H1 (cell line): ENCODE measurements around the gene AP3M1. TPM values are rescaled to one million over a fixed set of nuclear protein-coding genes. Genes with fewer than 3 reads are reported as not detected.

ENCODE experiments used
- CTCF ChIA-PET: fragments of 300-600 bp; sonication (Branson Sonifier 250); formaldehyde crosslinking; loops from one replicate; lab custom pipeline; 2021; ENCODE audit not compliant: partially characterized antibody; lab: Charles Lee
- POLR2A ChIA-PET: fragments of 300-600 bp; sonication (Branson Sonifier 250); formaldehyde crosslinking; loops from one replicate; lab custom pipeline; 2021; ENCODE audit warnings: inconsistent platforms; ENCODE audit not compliant: partially characterized antibody; lab: Charles Lee
- DNase-seq, 2 experiments: peaks; one replicate each; pipeline versions ENCODE4 v3.0.0 to v3.0.0-alpha.2; 2010 to 2022; ENCODE audit warnings: low spot score in 2 of 2, low read depth in 1 of 2, mixed read lengths in 1 of 2
- FAIRE-seq: peaks from 2 replicates; lab custom pipeline; 2011; peaks lifted over from hg19 to GRCh38; lab: Jason Lieb, UNC
- H2AFZ ChIP-seq: 2 replicates; pipeline ENCODE4 v1.8.1; 2012; ENCODE audit warnings: low read length, inconsistent platforms
- H2AK5ac ChIP-seq: 2 replicates; pipeline ENCODE4 v1.6.1; 2013; ENCODE audit warnings: low read depth, low read length
- H2BK120ac ChIP-seq: replicated peaks from 2 replicates; pipeline ENCODE3; 2013; ENCODE audit warnings: low read depth, low read length, inconsistent platforms
- H2BK12ac ChIP-seq: 2 replicates; pipeline ENCODE4 v1.6.1; 2013; ENCODE audit warnings: low read depth, low read length
- H2BK15ac ChIP-seq: 2 replicates; pipeline ENCODE4 v1.6.1; 2013; ENCODE audit warnings: low read length
- H2BK20ac ChIP-seq: 2 replicates; pipeline ENCODE4 v1.6.1; 2013; ENCODE audit warnings: low read length
- H2BK5ac ChIP-seq: 2 replicates; pipeline ENCODE4 v1.6.1; 2013; ENCODE audit warnings: low read depth, low read length
- H3K14ac ChIP-seq: 2 replicates; pipeline ENCODE4 v1.6.1; 2013; ENCODE audit warnings: inconsistent platforms; ENCODE audit not compliant: insufficient read length
- H3K18ac ChIP-seq: 2 replicates; pipeline ENCODE4 v1.6.1; 2013; ENCODE audit warnings: low read length; ENCODE audit errors: extremely low read depth
- H3K23ac ChIP-seq: 2 replicates; pipeline ENCODE4 v1.6.1; 2013; ENCODE audit warnings: inconsistent platforms; ENCODE audit not compliant: insufficient read length
- H3K23me2 ChIP-seq: 2 replicates; pipeline ENCODE4 v1.6.1; 2013; ENCODE audit warnings: low read depth, low read length
- H3K27ac ChIP-seq: 2 replicates; pipeline ENCODE4 v1.6.1; 2011; ENCODE audit warnings: low read depth, low read length, inconsistent platforms
- H3K27me3 ChIP-seq, 4 experiments: replicated peaks in 1 of 4; 1 replicate in 1 of 4; 2 replicates in 3 of 4; pipeline versions ENCODE4 v1.6.1 to v1.8.1; 2011 to 2013; ENCODE audit warnings: low read length in 3 of 4, mild to moderate bottlenecking in 3 of 4, inconsistent platforms in 2 of 4, mixed read lengths in 2 of 4, moderate library complexity in 1 of 4; ENCODE audit not compliant: control insufficient read depth in 3 of 4, insufficient read depth in 3 of 4; ENCODE audit errors: extremely low read depth in 1 of 4
- H3K36me3 ChIP-seq, 4 experiments: 2 replicates each; pipeline versions ENCODE4 v1.6.1 to v1.8.1; 2011 to 2013; ENCODE audit warnings: mild to moderate bottlenecking in 4 of 4, low read length in 3 of 4, moderate library complexity in 2 of 4, control low read depth in 1 of 4, inconsistent platforms in 1 of 4; ENCODE audit not compliant: insufficient read depth in 4 of 4, control insufficient read depth in 2 of 4
- H3K4ac ChIP-seq: replicated peaks from 2 replicates; pipeline ENCODE3; 2013; ENCODE audit warnings: low read length, low read depth, mixed read lengths, inconsistent platforms; ENCODE audit not compliant: insufficient read length
- H3K4me1 ChIP-seq, 4 experiments: replicated peaks in 1 of 4; 1 replicate in 1 of 4; 2 replicates in 3 of 4; pipeline versions ENCODE4 v1.6.1 to v1.8.1; 2011 to 2013; ENCODE audit warnings: low read length in 3 of 4, inconsistent platforms in 2 of 4, mixed read lengths in 1 of 4; ENCODE audit not compliant: insufficient read depth in 4 of 4, control insufficient read depth in 3 of 4
- H3K4me2 ChIP-seq, 2 experiments: 2 replicates each; pipeline versions ENCODE4 v1.6.1 to v1.8.1; 2011 to 2013; ENCODE audit warnings: low read depth in 2 of 2, low read length in 2 of 2, control low read depth in 1 of 2, inconsistent platforms in 1 of 2, mild to moderate bottlenecking in 1 of 2; ENCODE audit not compliant: insufficient read depth in 1 of 2
- H3K4me3 ChIP-seq, 4 experiments: fragments of 200-600, 300-600 bp in 1 of 4; sonication (generic), shearing (Covaris generic), sonication (Bioruptor Twin) in 1 of 4; 2 replicates each; pipeline versions ENCODE4 v1.5.1 to v1.8.1; 2011 to 2016; ENCODE audit warnings: low read length in 4 of 4, low read depth in 3 of 4, control low read depth in 2 of 4, inconsistent platforms in 2 of 4, mild to moderate bottlenecking in 2 of 4, mixed read lengths in 1 of 4, moderate library complexity in 1 of 4; ENCODE audit not compliant: insufficient read depth in 2 of 4; ENCODE audit errors: extremely low read depth in 1 of 4
- H3K56ac ChIP-seq: replicated peaks from 2 replicates; pipeline ENCODE3; 2013; ENCODE audit warnings: low read depth, mild to moderate bottlenecking, mixed read lengths, low read length, inconsistent platforms; ENCODE audit not compliant: insufficient read length
- H3K79me1 ChIP-seq: 2 replicates; pipeline ENCODE4 v1.6.1; 2013; ENCODE audit warnings: low read depth, low read length, control low read depth
- H3K79me2 ChIP-seq, 2 experiments: 2 replicates each; pipeline versions ENCODE4 v1.6.1 to v1.8.1; 2012 to 2013; ENCODE audit warnings: low read length in 2 of 2, mild to moderate bottlenecking in 2 of 2, inconsistent platforms in 1 of 2; ENCODE audit not compliant: insufficient read depth in 2 of 2, control insufficient read depth in 1 of 2
- H3K9ac ChIP-seq, 4 experiments: replicated peaks in 1 of 4; 1 replicate in 1 of 4; 2 replicates in 3 of 4; pipeline versions ENCODE4 v1.6.1 to v1.8.1; 2011 to 2013; ENCODE audit warnings: low read depth in 3 of 4, low read length in 3 of 4, control low read depth in 2 of 4, mild to moderate bottlenecking in 2 of 4, moderate library complexity in 2 of 4, inconsistent platforms in 1 of 4; ENCODE audit errors: extremely low read depth in 1 of 4
- H3K9me3 ChIP-seq, 2 experiments: 2 replicates each; pipeline versions ENCODE4 v1.6.1 to v1.8.1; 2012 to 2013; ENCODE audit warnings: mild to moderate bottlenecking in 2 of 2, moderate library complexity in 2 of 2, control low read depth in 1 of 2, inconsistent platforms in 1 of 2, low read depth in 1 of 2, low read length in 1 of 2, mixed read lengths in 1 of 2; ENCODE audit not compliant: insufficient read depth in 2 of 2
- H4K20me1 ChIP-seq, 2 experiments: replicated peaks in 1 of 2; 2 replicates each; pipeline versions ENCODE3 to v1.8.1; 2011 to 2013; ENCODE audit warnings: inconsistent platforms in 2 of 2, low read length in 2 of 2, mild to moderate bottlenecking in 1 of 2; ENCODE audit not compliant: insufficient read depth in 2 of 2, control insufficient read depth in 1 of 2
- H4K5ac ChIP-seq: 2 replicates; pipeline ENCODE4 v1.6.1; 2013; ENCODE audit warnings: low read length, low read depth, mixed read lengths, inconsistent platforms; ENCODE audit not compliant: insufficient read length
- H4K8ac ChIP-seq: 2 replicates; pipeline ENCODE4 v1.8.0; 2013; ENCODE audit warnings: mild to moderate bottlenecking, moderate library complexity, low read length, inconsistent platforms; ENCODE audit not compliant: insufficient read depth; ENCODE audit errors: extremely low read depth
- H4K91ac ChIP-seq: replicated peaks from 2 replicates; pipeline ENCODE3; 2013; ENCODE audit warnings: low read length, mixed read lengths, inconsistent platforms; ENCODE audit not compliant: insufficient read length
- EP300 ChIP-seq, 2 experiments: IDR thresholded peaks; 1 replicate in 1 of 2; 2 replicates in 1 of 2; pipeline ENCODE4 v1.6.1; 2011 to 2012; ENCODE audit warnings: low read depth in 2 of 2, low read length in 2 of 2, mild to moderate bottlenecking in 2 of 2, borderline replicate concordance in 1 of 2, inconsistent platforms in 1 of 2, moderate library complexity in 1 of 2
- FOSL1 ChIP-seq: IDR thresholded peaks from 2 replicates; pipeline ENCODE4 v1.6.1; 2011; ENCODE audit warnings: mild to moderate bottlenecking, low read depth, low read length, moderate library complexity; ENCODE audit not compliant: insufficient read depth
- GTF2F1 ChIP-seq: IDR thresholded peaks from 2 replicates; pipeline ENCODE4 v1.6.1; 2012; ENCODE audit warnings: low read depth, low read length, improper control_type of control experiment, borderline replicate concordance
- NANOG ChIP-seq: IDR thresholded peaks from 2 replicates; pipeline ENCODE4 v1.6.1; 2011; ENCODE audit warnings: low read length, low read depth, mild to moderate bottlenecking, inconsistent platforms; ENCODE audit not compliant: insufficient read depth, poor library complexity, severe bottlenecking
- POLR2A ChIP-seq, 2 experiments: IDR thresholded peaks; 1 replicate in 1 of 2; 2 replicates in 1 of 2; pipeline ENCODE4 v1.6.1; 2011; ENCODE audit warnings: low read depth in 2 of 2, low read length in 2 of 2, mild to moderate bottlenecking in 2 of 2; ENCODE audit errors: control extremely low read depth in 1 of 2
- POU5F1 ChIP-seq: IDR thresholded peaks from 2 replicates; pipeline ENCODE4 v1.6.1; 2011; ENCODE audit warnings: low read depth, mild to moderate bottlenecking, low read length, moderate library complexity
- RAD21 ChIP-seq, 2 experiments: IDR thresholded peaks in 1 of 2; conservative IDR thresholded peaks in 1 of 2; 2 replicates each; pipeline ENCODE4 v1.6.1; 2011; ENCODE audit warnings: low read depth in 2 of 2, low read length in 2 of 2, improper control_type of control experiment in 1 of 2, inconsistent platforms in 1 of 2, mild to moderate bottlenecking in 1 of 2, moderate library complexity in 1 of 2
- SAP30 ChIP-seq: fragments of 300-600 bp; sonication (generic); IDR thresholded peaks from 2 replicates; pipeline ENCODE4 v1.7.1; 2012; ENCODE audit warnings: low read length, moderate library complexity, mild to moderate bottlenecking, inconsistent platforms; ENCODE audit not compliant: insufficient read depth, insufficient replicate concordance
- SIRT6 ChIP-seq: IDR thresholded peaks from one replicate; pipeline ENCODE4 v1.7.1; 2012; ENCODE audit warnings: low read length, inconsistent platforms
- SUZ12 ChIP-seq: fragments of 200-600 bp; sonication (generic); IDR thresholded peaks from 2 replicates; pipeline ENCODE4 v1.6.1; 2012; ENCODE audit warnings: mild to moderate bottlenecking, inconsistent platforms, low read length, moderate library complexity, mixed read lengths
- TAF7 ChIP-seq: optimal IDR thresholded peaks from 2 replicates; pipeline ENCODE3; 2011; ENCODE audit warnings: low read depth, mild to moderate bottlenecking, inconsistent platforms, low read length, moderate library complexity, borderline replicate concordance
- TEAD4 ChIP-seq: IDR thresholded peaks from 2 replicates; pipeline ENCODE4 v1.6.1; 2012; ENCODE audit warnings: low read depth, low read length, inconsistent platforms, mixed read lengths
- WGBS, 2 experiments: shearing (Covaris generic) in 1 of 2; methylation state at CpG; one replicate each; pipeline versions ENCODE4 v1.1.6 to v1.1.7; 2013 to 2015; ENCODE audit warnings: low lambda C conversion rate in 2 of 2, mixed read lengths in 2 of 2, inconsistent platforms in 1 of 2, low coverage in 1 of 2, missing lambda C conversion rate in 1 of 2; ENCODE audit not compliant: insufficient replicate concordance in 2 of 2, insufficient coverage in 1 of 2, insufficient read length in 1 of 2; ENCODE audit errors: extremely low coverage in 1 of 2, missing lambda C conversion rate in 1 of 2; 5-methylcytosine and 5-hydroxymethylcytosine counted together
- polyA plus RNA-seq, 7 experiments: library from polyadenylated mRNA; depleted of rRNA in 3 of 7; stranded (reverse) in 5 of 7; unstranded in 2 of 7; fragments of >200 nt in 5 of 7; fragments of 200-250 nt in 2 of 7; gene quantifications; 1 replicate in 5 of 7; 2 replicates in 1 of 7; 4 replicates in 1 of 7; pipeline versions ENCODE4 v1.2.1 to v1.2.3, GENCODE V29; 2011 to 2013; ENCODE audit warnings: missing spikeins in 2 of 7, mixed read lengths in 2 of 7
- total RNA-seq: library from RNA; stranded (reverse); fragmentation: NEBNext Ultra II Directional; extraction: Animal tissue kit (Norgen Biotek cat#: 25700); gene quantifications from 2 replicates; pipeline ENCODE4 v1.2.1, GENCODE V29; 2021
- TF ChIP-seq, protein P1 (sequence below): IDR thresholded peaks from 2 replicates; pipeline ENCODE4 v1.6.1; 2012; ENCODE audit warnings: inconsistent platforms

Gene AP3M1
- total and polyA plus RNA-seq, 2 of the 8 experiments (the other 6 are each of a cell fraction or from before 2014, with no cell fraction given): 23.9 to 38.9 TPM

DNA sequence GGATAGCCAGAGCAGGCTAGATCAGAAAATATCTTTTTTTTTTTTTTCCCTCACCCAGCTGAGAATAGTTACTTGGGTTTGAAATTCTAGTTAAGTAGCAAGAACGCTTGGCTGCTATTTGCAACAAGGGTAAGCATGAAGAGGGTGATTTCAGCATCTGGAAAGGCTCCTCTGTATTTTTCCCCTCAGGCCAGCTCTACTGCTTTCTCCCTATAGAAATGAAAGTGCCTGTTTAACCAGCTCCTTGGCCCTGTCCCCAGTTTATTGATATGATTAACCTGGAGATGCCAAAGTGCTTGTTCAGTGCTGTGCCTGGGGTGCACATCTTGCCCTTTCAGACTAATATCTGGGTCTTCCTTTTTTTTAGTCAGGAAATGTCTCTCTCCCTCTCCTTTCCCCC, 37.1 kb downstream of the AP3M1 start:
- H3K4ac ChIP-seq: no peak overlapping the region
- H3K4me3 ChIP-seq: no peak overlapping the region
- no peak overlapping the region for H3K18ac ChIP-seq
- H3K79me1 ChIP-seq: no peaks in the 10 kb centered on the region
- no peak overlapping the region for H3K56ac ChIP-seq
- no peaks in the 10 kb centered on the region; the same call in 1 of the 2 replicates for H3K23me2 ChIP-seq
- no peak overlapping the region for H4K91ac ChIP-seq
- H2BK12ac ChIP-seq: no peak overlapping the region
- H2BK5ac ChIP-seq: no peak overlapping the region
- H3K27me3 ChIP-seq: no peaks in the 10 kb centered on the region
- H3K23ac ChIP-seq: no peak overlapping the region
- 76% methylated on average over 1 of the region's 1 CpG; no CpG with 5 or more reads in 1 of the 2 experiments for WGBS, 2 experiments
- H3K36me3 ChIP-seq: peaks cover 63 to 99% (median 95%) of the 10 kb centered on the region in 4 experiments
- CTCF ChIA-PET: interaction anchor here (1.3 to 1.5 kb wide), 2 partner anchors 11 to 20 kb away, joined by 3 to 9 read pairs; no protein-coding TSS in a partner anchor
- H2BK20ac ChIP-seq: no peak overlapping the region
- POLR2A ChIA-PET: interaction anchor here (1.0 kb wide), 1 partner anchor 9 kb away, joined by 4 read pairs; no protein-coding TSS in a partner anchor
- H2BK15ac ChIP-seq: no peak overlapping the region
- no peak overlapping the region for H4K5ac ChIP-seq
- no peak overlapping the region for H4K8ac ChIP-seq
- FAIRE-seq (no peak), DNase-seq (no peak)
- peaks cover 4 to 7% of the 10 kb centered on the region in 2 experiments for H4K20me1 ChIP-seq
- H3K4me2 ChIP-seq: no peak overlapping the region
- H2AFZ ChIP-seq: no peak overlapping the region
- H3K9me3 ChIP-seq: no peaks in the 10 kb centered on the region
- no peaks in the 10 kb centered on the region for H3K4me1 ChIP-seq
- no peak overlapping the region for H2BK120ac ChIP-seq
- H3K14ac ChIP-seq: no peak overlapping the region
- 0 out of 4 replicates have a peak, but pooled peaks cover 0 to 3% of the 10 kb centered on the region in 2 experiments for H3K79me2 ChIP-seq
- no peak overlapping the region for H2AK5ac ChIP-seq
- H3K9ac ChIP-seq: no peak overlapping the region
- H3K27ac ChIP-seq: no peak overlapping the region
- TF ChIP-seq, protein P1, sequence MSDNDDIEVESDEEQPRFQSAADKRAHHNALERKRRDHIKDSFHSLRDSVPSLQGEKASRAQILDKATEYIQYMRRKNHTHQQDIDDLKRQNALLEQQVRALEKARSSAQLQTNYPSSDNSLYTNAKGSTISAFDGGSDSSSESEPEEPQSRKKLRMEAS: no peak
- TF ChIP-seq NANOG (no peak), SAP30 (no peak), RAD21 (IDR thresholded peaks at IDR 0.05 in 1 of 2, conservative IDR thresholded peaks at IDR 0.05 in 1 of 2; ENCODE audit: low read depth in 2 of 2, low read length in 2 of 2) (no peak), POU5F1 (no peak), SIRT6 (no peak), EP300 (IDR thresholded peaks at IDR 0.05; ENCODE audit: borderline replicate concordance in 1 of 2, low read depth in 2 of 2, low read length in 2 of 2) (no peak), SUZ12 (no peak), TAF7 (no peak), TEAD4 (no peak), FOSL1 (no peak), GTF2F1 (no peak), POLR2A (IDR thresholded peaks at IDR 0.05; ENCODE audit: control extremely low read depth in 1 of 2, low read depth in 2 of 2, low read length in 2 of 2) (no peak)
